Calu3 (cell line): ENCODE data around the gene PYCARD. TPM values are rescaled to one million over a fixed set of nuclear protein-coding genes. Genes with fewer than 3 reads are reported as not detected.
A peak's percentile ranks its signal among the peaks of the same experiment; 100 is the strongest.

Source experiments
- BruUV-seq: library from RNA; stranded (reverse); fragments of 400-500 nt; replicated peaks from 2 replicates; lab custom pipeline; 2021; lab: Mats Ljungman, UMichigan
- CTCF ChIA-PET: fragments of 300-600 bp; sonication (Branson Sonifier 250); formaldehyde crosslinking; loops from one replicate; lab custom pipeline; 2022; ENCODE audit warnings: antibody characterized with exemption; lab: Charles Lee
- DNase-seq: peaks from one replicate; pipeline ENCODE4 v3.0.0; 2022
- H3K27ac Mint-ChIP-seq: one replicate; pipeline ENCODE4 v1.8.0; 2022; ENCODE audit warnings: mixed read lengths; ENCODE audit not compliant: unreplicated experiment
- H3K27me3 Mint-ChIP-seq: one replicate; pipeline ENCODE4 v1.8.0; 2022; ENCODE audit warnings: mixed read lengths; ENCODE audit not compliant: unreplicated experiment
- H3K36me3 Mint-ChIP-seq: one replicate; pipeline ENCODE4 v1.8.0; 2022; ENCODE audit warnings: mild to moderate bottlenecking, moderate library complexity, mixed read lengths; ENCODE audit not compliant: insufficient read depth, unreplicated experiment
- H3K4me1 Mint-ChIP-seq: one replicate; pipeline ENCODE4 v1.8.0; 2022; ENCODE audit warnings: mild to moderate bottlenecking, low read depth, mixed read lengths; ENCODE audit not compliant: unreplicated experiment
- H3K4me3 Mint-ChIP-seq: one replicate; pipeline ENCODE4 v1.8.0; 2022; ENCODE audit warnings: mild to moderate bottlenecking, low read depth, moderate library complexity, mixed read lengths; ENCODE audit not compliant: unreplicated experiment
- H3K9me3 Mint-ChIP-seq: one replicate; pipeline ENCODE4 v1.8.0; 2022; ENCODE audit warnings: low read depth, mixed read lengths; ENCODE audit not compliant: unreplicated experiment
- CTCF ChIP-seq: fragments of 200-600 bp; IDR thresholded peaks from one replicate; pipeline ENCODE4 v1.8.0; 2022; ENCODE audit warnings: antibody characterized with exemption; ENCODE audit not compliant: unreplicated experiment
- intact Hi-C: fragments of 100-400 bp; cut with micrococcal nuclease; formaldehyde crosslinking; loops from one replicate; pipeline ENCODE4 v1.10.0; 2022; ENCODE audit not compliant: unreplicated experiment
- total RNA-seq: library from RNA; stranded (reverse); gene quantifications from 2 replicates; pipeline ENCODE4 v1.2.3, GENCODE V29; 2022

PYCARD gene
- total RNA-seq, 1 experiment from 2014 or later, result 24.3 TPM

GRCh38 chr16:31224092-31224955 is 21.8 kb upstream of the PYCARD start:
- H3K9me3 Mint-ChIP-seq, result no peaks in the 10 kb centered on the region
- intact Hi-C loops, result no loop called here
- no TSS peak for BruUV-seq
- CTCF ChIA-PET, result interaction anchor here (0.8 kb wide), 1 partner anchor 38 kb away, joined by 3 read pairs; no protein-coding TSS in a partner anchor
- no peak overlapping the region for H3K4me3 Mint-ChIP-seq
- TF ChIP-seq CTCF, result no peak
- H3K4me1 Mint-ChIP-seq, result no peaks in the 10 kb centered on the region
- H3K27me3 Mint-ChIP-seq, result peaks cover 27% of the 10 kb centered on the region
- H3K36me3 Mint-ChIP-seq, result no peaks in the 10 kb centered on the region
- H3K27ac Mint-ChIP-seq, result no peak overlapping the region
- DNase-seq, result no peak

GRCh38 chr16:31223044-31223443 is 20.5 kb upstream of the PYCARD start:
- no peak for TF ChIP-seq CTCF
- intact Hi-C loops, result no loop called here
- no TSS peak for BruUV-seq
- H3K27me3 Mint-ChIP-seq, result peaks cover 40% of the 10 kb centered on the region
- DNase-seq, result no peak
- no peaks in the 10 kb centered on the region for H3K36me3 Mint-ChIP-seq
- CTCF ChIA-PET, result no interaction called here
- H3K4me1 Mint-ChIP-seq, result no peaks in the 10 kb centered on the region
- H3K27ac Mint-ChIP-seq, result no peak overlapping the region
- no peak overlapping the region for H3K4me3 Mint-ChIP-seq
- no peaks in the 10 kb centered on the region for H3K9me3 Mint-ChIP-seq

- H3K4me3 Mint-ChIP-seq, result no peak overlapping the region
- peak overlapping the region; percentile 11 for H3K27ac Mint-ChIP-seq
- H3K36me3 Mint-ChIP-seq, result no peaks in the 10 kb centered on the region
- no TSS peak for BruUV-seq
- intact Hi-C loops, result no loop called here
- no peak for DNase-seq
- CTCF ChIA-PET, result interaction anchor here (0.6 to 0.7 kb wide), 2 partner anchors 255 to 294 kb away, joined by 4 to 5 read pairs; no protein-coding TSS in a partner anchor
- no peak for TF ChIP-seq CTCF
- peaks cover 55% of the 10 kb centered on the region for H3K27me3 Mint-ChIP-seq
- H3K9me3 Mint-ChIP-seq, result no peaks in the 10 kb centered on the region
- H3K4me1 Mint-ChIP-seq, result no peaks in the 10 kb centered on the region
These were observed 19.0 kb upstream of the PYCARD start for GRCh38 chr16:31221357-31222160.

GRCh38 chr16:31219154-31219741 is 16.7 kb upstream of the PYCARD start:
- Mint-ChIP-seq H3K27ac (no peak overlapping the region), H3K27me3 (peaks cover 77% of the 10 kb centered on the region), H3K36me3 (peaks cover 5% of the 10 kb centered on the region), H3K4me3 (no peak overlapping the region), H3K4me1 (peaks cover 9% of the 10 kb centered on the region), H3K9me3 (no peaks in the 10 kb centered on the region)
- no peak for DNase-seq
- no TSS peak for BruUV-seq
- CTCF ChIA-PET, result interaction anchor here (0.5 kb wide), 1 partner anchor 77 kb away, joined by 4 read pairs; no protein-coding TSS in a partner anchor
- TF ChIP-seq CTCF, result no peak
- intact Hi-C loops, result loop anchor here (5.0 kb wide), 1 partner anchor 48 kb away; no protein-coding TSS in a partner anchor
